OCI-LY3 (cell line): Measurements from ENCODE around the gene AGTR1.

ENCODE experiments used
- EZH2phosphoT487 ChIP-seq: fragments of 200-600 bp; shearing (Covaris generic); IDR thresholded peaks from 2 replicates; pipeline ENCODE4 v1.6.1; 2018; ENCODE audit warnings: antibody characterized with exemption, mixed run types, low read depth
- TF ChIP-seq, protein P1 (sequence below): fragments of 200-600, 300-600 bp; sonication (generic); IDR thresholded peaks from 2 replicates; pipeline ENCODE4 v1.5.1; 2014; ENCODE audit warnings: antibody characterized with exemption, low read length, low read depth

DNA sequence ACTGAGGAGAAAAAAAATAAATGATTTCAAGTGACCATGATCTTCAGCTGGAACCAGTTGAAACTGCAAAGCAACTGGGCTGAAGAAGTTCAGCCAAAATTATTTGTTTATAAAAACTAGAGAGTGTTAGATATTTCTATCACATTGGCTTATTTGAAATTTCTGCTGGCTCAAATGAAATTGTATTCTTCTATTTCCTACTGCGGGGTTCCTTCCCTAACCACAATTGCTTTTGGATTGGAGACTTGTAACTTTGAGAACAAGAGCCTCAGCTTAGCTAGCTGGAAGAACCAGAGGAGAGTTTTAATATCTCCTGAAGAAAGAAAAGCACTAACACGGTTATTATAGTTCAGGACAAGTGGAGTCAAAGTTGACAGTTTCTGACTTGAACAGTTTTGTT lies 31.1 kb downstream of the AGTR1 start:
- TF ChIP-seq, protein P1, sequence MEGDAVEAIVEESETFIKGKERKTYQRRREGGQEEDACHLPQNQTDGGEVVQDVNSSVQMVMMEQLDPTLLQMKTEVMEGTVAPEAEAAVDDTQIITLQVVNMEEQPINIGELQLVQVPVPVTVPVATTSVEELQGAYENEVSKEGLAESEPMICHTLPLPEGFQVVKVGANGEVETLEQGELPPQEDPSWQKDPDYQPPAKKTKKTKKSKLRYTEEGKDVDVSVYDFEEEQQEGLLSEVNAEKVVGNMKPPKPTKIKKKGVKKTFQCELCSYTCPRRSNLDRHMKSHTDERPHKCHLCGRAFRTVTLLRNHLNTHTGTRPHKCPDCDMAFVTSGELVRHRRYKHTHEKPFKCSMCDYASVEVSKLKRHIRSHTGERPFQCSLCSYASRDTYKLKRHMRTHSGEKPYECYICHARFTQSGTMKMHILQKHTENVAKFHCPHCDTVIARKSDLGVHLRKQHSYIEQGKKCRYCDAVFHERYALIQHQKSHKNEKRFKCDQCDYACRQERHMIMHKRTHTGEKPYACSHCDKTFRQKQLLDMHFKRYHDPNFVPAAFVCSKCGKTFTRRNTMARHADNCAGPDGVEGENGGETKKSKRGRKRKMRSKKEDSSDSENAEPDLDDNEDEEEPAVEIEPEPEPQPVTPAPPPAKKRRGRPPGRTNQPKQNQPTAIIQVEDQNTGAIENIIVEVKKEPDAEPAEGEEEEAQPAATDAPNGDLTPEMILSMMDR: no peak
- no peak for TF ChIP-seq EZH2phosphoT487
